Choroid plexus epithelial cell (primary cell): ENCODE measurements around the gene RSPH9.

ENCODE experiments used
- DNase-seq: peaks from one replicate; pipeline ENCODE4 v3.0.0-alpha.2; 2010; ENCODE audit warnings: low read depth
- H3K4me3 ChIP-seq: 2 replicates; pipeline ENCODE4 v1.5.1; 2011; ENCODE audit warnings: low read depth, mild to moderate bottlenecking, control low read depth, low read length, moderate library complexity
- TF ChIP-seq, protein P1 (sequence below): conservative IDR thresholded peaks from 2 replicates; pipeline ENCODE4 v1.5.1; 2011; ENCODE audit warnings: low read depth, mild to moderate bottlenecking, control low read depth, inconsistent platforms, low read length, moderate library complexity

RSPH9 gene

GRCh38 chr6:43610431-43610830 lies 34.4 kb upstream of the RSPH9 start:
- TF ChIP-seq, protein P1, sequence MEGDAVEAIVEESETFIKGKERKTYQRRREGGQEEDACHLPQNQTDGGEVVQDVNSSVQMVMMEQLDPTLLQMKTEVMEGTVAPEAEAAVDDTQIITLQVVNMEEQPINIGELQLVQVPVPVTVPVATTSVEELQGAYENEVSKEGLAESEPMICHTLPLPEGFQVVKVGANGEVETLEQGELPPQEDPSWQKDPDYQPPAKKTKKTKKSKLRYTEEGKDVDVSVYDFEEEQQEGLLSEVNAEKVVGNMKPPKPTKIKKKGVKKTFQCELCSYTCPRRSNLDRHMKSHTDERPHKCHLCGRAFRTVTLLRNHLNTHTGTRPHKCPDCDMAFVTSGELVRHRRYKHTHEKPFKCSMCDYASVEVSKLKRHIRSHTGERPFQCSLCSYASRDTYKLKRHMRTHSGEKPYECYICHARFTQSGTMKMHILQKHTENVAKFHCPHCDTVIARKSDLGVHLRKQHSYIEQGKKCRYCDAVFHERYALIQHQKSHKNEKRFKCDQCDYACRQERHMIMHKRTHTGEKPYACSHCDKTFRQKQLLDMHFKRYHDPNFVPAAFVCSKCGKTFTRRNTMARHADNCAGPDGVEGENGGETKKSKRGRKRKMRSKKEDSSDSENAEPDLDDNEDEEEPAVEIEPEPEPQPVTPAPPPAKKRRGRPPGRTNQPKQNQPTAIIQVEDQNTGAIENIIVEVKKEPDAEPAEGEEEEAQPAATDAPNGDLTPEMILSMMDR, result no peak
- DNase-seq, result no peak
- no peak overlapping the region for H3K4me3 ChIP-seq

DNA sequence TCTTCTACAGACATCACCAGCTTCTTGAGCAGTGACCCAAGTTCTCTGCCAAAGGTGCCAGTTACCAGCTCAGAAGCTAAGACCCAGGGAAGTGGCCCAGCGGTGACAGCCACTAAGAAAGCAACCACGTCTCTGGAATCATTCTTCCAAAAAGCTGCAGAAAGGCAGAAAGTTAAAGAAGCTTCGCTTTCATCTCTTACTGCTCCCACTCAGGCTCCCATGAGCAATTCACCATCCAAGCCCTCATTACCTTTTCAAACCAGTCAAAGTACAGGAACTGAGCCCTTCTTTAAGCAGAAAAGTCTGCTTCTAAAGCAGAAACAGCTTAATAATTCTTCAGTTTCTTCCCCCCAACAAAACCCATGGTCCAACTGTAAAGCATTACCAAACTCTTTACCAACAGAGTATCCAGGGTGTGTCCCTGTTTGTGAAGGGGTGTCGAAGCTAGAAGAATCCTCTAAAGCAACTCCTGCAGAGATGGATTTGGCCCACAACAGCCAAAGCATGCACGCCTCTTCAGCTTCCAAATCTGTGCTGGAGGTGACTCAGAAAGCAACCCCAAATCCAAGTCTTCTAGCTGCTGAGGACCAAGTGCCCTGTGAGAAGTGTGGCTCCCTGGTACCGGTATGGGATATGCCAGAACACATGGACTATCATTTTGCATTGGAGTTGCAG lies 31.0 kb upstream of the RSPH9 start:
- TF ChIP-seq, protein P1, result no peak
- no peak for DNase-seq
- H3K4me3 ChIP-seq, result no peak overlapping the region

GRCh38 chr6:43614396-43614730 lies 30.5 kb upstream of the RSPH9 start:
- DNase-seq, result no peak
- no peak overlapping the region for H3K4me3 ChIP-seq
- TF ChIP-seq, protein P1, result no peak

GRCh38 chr6:43616725-43617472 lies 27.9 kb upstream of the RSPH9 start:
- TF ChIP-seq, protein P1, result no peak
- H3K4me3 ChIP-seq, result no peak overlapping the region
- DNase-seq, result no peak

- TF ChIP-seq, protein P1, result no peak
- H3K4me3 ChIP-seq, result no peak overlapping the region
- DNase-seq, result no peak
Observed at GRCh38 chr6:43621078-43621835, 23.6 kb upstream of the RSPH9 start.

- TF ChIP-seq, protein P1, result no peak
- DNase-seq, result no peak
- no peak overlapping the region for H3K4me3 ChIP-seq
Observed at GRCh38 chr6:43621836-43622180, 23.0 kb upstream of the RSPH9 start.

DNA sequence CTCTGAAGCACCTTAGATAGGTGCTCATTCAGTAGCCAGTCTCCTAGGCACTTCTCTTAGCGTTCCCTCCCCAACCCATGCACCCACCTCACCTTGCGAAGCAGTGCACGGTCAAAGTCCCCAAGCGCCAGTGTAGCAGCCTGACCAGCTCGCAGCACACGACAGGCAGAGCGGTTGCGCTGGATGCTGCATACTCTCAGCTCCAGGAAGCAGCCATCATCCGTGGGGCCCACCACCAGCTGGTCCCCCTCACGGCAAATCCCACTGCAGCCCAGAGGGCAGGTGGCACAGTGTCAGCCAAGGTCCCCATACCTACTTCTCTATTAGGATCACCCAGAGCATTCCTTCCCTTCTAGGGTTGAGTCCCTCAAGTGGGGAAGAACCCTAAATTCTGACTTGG lies 22.3 kb upstream of the RSPH9 start:
- TF ChIP-seq, protein P1, result no peak
- no peak for DNase-seq
- no peak overlapping the region for H3K4me3 ChIP-seq
